Measurements from ENCODE around the gene ZBTB1.

ZBTB1 gene

DNA sequence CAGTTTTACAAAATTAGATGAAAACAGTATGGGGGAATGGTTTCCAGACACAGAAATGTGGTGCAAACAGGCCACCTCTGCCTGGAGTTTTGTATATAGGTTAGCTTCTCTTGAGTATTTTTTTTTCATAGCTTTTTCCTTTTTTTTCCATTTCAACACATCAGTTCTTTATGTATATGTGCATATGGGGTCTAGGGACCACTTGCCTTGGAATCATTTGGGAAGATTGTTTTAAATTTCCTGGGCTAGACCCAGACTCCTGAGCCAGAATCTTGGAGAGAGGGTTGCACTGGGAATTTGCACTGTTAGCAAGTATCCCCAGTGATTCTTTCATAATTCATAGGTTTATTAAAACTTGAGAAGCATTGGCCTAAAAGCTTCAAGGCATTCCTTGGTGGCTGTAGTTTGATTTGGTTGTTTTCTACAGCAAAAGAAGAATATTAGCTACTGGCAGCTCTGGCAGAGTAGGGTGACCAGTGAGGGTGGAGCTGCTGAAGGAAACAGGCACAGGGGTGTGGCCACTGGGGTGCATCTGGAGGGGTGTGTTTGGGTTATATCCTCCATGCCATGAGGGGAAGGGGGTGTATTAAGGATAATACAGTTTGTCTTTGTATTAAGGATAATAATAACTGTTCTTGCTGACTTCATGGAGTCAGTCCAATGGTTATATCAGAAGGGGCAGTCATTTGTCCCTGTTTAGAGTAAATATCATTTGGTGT lies 68.0 kb downstream of the ZBTB1 start:
- no peak for DNase-seq

DNA sequence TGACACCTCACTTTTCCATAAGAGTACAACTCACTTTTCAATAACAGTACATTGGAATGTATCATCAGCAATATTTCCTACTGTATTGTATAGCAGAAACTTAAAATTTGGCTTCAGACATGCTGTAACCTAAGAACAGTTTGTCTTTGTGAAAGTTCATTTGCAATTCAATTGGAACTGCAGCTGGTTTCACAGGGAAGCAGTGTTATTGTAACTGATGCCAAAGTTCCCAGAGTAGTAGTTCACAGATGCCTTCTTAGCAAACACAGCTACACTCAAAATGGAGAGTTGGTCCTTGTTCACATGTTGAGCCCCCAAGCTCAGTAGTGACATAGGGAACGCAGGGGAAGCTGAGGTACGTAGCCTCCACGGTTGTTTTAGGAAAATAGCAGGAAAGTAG lies 68.5 kb downstream of the ZBTB1 start:
- DNase-seq = no peak
